HG03439 (cell line): ENCODE data around the gene PRDM1.
A peak's percentile ranks its signal among the peaks of the same experiment; 100 is the strongest.
"Not testable (repeated sequence)": the region's sequence is repeated elsewhere in the genome, so short reads cannot be mapped to it uniquely, and the experiment has no call there.

ENCODE experiments used
- ATAC-seq: cut with Tn5 transposase; IDR thresholded peaks from one replicate; pipeline ENCODE4 v1.9.1; 2021; ENCODE audit warnings: mild to moderate bottlenecking, moderate library complexity; ENCODE audit not compliant: unreplicated experiment

The PRDM1 gene

DNA sequence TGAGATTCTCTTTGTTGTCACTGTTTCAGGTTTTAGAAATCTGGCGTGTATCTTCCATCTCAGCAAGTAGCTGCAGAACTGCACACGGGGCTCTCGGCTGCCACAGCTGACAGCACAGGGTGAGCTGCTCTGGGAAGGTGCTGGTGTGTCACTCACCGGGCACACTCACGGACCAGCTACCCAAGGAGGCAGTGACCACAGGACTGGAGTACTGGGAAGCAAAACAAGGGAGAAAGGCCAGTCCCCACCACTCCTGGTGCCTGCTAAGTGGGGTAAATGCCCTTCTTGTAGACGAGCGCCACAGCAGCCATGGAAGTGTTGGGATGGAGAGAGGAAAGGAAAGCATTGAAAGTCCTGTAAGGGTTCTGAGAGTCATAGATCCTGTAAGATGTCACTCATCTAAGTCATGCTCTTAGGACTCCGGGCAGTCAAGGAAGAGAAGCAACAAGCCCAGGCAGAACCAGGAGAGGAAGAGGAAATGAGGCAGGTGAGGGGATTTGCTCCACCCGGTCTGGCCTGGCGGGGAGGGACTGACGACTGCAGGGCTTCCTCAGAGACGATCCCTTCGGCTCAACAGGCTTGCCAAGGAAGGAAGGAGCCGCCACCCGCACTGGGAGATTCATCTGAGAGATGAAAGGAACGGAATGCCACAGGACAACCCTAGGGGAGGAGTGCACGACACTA lies 48.1 kb downstream of the PRDM1 start:
- no peak for ATAC-seq

DNA sequence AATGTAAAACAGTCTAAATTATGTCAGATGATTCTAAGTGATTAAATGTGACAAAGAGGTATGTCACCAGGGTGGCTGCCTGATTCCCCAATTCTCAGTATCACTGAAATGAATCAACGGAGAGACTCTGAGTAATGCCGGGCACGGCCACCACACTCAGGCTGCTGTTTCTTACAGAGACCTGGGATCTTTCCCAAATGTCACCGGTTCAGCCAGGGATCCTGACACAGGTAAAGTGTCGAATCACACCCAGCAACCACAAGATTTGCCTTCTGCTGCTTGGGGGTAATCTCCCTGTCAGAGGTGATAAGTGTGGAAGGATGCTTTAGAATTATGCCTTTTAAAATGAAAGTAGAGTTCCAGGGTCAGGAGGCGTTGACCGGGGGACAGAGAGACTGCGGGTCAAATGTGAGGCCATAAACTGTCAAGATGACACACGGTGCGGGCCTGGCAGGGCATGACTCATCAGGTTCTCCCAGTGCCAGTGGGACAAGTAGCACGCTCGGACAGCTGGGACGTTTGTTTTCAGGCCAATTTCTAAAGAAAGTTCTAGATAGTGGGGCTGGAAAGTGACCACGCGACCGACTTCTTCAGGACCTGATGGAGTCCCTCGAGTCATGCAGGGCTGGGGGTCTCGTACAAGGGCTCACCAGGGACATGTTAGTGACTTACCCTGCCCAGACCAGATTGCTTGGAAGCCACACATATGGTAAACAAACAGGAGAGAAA lies 48.9 kb downstream of the PRDM1 start:
- ATAC-seq = no peak

DNA sequence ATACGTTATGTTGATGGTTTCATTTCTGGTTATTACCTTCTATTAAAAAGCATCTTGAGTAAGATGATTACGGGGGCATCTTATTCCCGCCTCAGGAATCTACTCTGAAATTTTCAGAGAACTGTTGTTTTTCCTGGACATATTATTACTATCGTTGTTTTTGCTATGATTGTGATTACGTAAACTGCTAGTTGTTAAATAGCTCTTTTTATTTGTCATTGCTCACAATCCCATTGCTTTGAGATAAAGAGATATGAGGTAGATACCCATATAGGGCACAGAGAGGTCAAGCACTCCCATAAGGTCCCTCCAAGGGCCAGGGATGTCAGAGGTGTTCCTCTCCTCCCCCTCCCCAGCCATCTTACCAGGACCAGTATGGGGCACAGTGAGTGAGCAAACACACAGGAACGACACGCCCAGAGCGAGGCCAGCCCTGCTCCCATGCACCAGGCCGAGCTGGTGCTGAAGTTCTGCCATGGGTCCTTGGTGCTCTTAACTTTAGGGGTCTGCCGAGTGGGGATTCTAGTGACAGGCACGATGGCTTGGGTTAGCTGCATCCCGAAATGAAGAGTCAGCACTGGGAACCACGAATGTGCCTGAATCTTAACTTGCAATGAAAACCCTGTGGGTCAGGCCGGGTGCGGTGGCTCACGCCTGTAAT lies 49.9 kb downstream of the PRDM1 start:
- ATAC-seq = no peak

DNA sequence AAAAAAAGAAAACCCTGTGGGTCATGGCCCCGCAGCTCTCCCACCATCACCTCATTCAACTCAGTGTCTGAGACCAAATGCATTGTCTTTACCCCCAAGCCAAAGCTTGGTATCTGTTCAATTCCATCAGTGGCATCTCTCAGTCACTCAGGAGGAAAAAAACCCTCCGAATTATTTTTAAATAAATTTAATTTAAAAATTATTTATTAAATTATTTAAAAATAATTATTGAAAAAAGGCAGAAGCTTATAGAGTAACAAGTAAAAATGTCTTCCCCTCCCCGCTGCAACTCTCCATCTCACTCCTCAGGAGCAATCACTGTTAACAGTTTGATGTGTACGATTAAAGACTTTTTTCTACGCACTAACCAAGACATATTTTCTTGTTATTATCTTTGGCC lies 50.7 kb downstream of the PRDM1 start:
- no peak for ATAC-seq

DNA sequence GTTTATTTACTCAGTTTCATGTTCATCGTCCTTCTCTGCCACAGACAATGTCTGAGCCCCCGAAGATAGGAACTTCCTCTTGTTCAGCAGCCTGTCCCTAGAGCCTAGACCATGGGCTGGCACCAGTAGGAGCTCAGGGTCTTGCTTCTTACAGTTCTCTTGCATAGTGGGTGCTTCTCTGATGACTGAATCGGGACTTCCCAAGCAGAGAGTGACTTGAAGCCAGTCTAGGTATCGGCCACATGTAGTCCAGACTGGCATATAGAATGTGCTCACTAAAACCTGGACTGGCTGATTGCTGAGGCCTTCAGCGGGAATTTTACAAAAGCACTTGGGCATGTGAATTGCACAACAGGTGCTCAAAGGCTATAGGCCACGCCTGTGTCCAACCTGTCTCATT lies 52.0 kb downstream of the PRDM1 start:
- ATAC-seq = no peak

DNA sequence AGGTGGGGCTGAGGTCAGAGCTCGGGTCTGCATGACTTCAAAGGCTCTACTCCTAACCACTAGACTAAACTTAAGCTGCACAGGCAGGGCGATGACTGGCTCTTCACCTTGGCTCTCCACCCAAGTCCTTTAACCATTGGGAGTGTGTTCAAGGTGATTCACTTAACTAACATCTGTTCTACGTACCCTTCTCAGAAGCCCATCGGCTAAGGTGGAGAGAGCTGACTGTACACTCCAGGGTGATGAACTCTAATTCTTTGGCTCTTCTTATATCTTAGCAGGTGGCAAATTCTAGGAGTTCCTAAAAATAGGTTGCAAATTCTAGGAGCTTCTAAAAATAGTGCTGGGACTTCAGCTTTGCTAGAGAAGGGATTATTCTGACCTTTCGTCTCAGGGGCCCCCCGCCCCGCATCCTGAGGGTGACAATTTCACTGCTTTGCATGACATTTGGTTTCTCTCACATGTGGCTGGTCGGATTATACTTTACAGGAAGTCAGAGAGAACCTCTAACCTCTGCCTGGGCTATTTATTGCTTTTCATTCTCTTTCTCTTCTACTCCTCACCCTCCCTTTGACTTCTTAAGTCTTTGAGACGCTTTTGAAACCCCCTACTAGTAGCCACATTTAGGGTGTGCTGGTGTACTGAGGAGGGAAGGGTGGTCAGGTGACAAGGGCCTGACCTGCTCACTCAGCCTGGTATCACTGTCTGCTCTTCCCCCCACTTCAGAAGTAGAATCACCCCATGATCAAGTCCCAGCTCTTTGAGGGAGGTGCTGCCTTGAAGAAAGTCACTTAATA lies 55.5 kb downstream of the PRDM1 start:
- ATAC-seq = peak; percentile 86

DNA sequence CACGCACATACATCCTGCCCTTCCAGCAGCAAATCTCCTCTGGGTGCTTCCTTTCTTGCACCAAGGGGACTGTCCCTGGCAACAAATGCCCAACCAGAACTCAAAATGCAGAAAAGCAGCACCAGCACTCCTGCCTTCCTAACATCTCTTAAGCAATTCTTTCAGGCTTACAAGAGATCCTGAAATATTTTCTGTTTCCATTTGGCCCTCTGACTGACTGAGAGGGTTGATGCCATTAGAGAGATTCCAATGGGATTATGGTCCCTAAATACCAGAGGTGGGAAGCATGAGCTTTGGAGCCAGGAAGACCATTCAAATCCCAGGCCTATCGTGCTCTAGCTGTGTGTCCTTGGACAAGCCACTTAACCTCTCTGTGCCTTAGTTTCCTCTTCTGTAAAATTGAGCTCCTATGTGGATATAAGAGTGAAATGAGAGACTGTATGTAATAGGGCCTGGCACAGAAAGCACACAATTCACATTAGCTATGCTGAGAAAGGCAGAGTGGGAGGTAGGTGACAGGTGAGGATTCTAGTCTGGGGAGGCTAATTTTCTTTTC lies 56.8 kb downstream of the PRDM1 start:
- no peak for ATAC-seq

DNA sequence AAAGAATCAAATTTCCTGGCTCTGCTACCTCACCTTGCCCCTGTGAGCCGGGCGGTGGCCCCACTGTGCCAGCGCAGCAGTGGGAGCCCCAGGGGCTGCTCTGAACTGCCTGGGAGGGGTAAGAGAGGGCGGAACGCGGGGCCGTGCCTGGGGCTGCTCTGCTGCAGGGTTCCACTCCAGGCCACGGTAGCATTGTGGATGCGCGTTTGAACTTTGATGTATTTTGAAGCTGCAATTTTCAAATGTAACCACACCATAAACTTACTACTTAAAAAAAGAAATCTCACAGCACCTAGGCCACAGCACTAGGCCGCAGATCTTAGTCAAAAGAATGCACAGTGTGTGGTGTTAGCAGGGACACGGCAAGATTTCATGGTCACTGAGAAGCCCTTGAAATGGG lies 57.5 kb downstream of the PRDM1 start:
- ATAC-seq = no peak

DNA sequence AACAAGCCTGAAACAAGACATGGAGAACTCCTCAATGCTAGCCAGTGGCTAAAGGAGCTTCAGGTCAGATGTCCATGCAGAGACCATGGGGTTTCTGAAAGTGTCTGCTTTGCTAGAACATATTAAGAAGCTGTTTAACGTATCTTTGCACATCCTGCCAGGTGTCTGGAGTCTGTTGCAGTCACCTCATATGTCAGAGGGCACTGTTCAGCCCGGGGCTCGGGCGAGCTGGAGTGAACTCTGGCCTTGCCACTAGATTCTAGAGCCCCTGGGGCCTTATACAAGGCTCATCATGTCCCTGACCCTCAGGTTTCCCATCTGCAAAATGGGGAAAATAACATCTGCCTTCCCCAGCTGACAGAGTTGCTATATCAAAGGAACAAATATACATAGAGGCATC lies 59.0 kb downstream of the PRDM1 start:
- no peak for ATAC-seq

DNA sequence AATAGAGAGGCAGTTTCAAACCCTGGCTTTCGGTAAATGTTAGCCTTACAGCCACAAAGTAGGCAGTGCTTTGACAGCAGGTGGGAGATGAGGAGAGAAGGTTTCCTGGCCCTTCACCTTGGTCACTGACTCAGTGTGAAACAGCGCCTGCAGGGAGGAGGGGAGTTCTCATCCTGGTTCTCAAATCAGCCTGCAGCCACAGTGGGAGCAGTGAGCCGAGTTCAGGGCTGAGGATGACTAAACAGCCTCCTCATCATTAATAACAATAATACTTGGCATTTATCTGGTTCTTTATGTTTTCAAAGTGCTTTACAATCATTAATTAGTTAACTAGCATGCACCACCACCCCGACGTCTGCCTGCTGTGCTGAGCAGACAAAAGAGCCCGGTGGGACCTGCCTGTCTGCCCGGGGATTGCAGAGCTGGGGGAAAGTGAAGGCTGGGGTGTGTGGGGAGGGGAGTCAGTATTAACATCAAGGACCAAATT lies 59.6 kb downstream of the PRDM1 start:
- ATAC-seq = peak; percentile 23

DNA sequence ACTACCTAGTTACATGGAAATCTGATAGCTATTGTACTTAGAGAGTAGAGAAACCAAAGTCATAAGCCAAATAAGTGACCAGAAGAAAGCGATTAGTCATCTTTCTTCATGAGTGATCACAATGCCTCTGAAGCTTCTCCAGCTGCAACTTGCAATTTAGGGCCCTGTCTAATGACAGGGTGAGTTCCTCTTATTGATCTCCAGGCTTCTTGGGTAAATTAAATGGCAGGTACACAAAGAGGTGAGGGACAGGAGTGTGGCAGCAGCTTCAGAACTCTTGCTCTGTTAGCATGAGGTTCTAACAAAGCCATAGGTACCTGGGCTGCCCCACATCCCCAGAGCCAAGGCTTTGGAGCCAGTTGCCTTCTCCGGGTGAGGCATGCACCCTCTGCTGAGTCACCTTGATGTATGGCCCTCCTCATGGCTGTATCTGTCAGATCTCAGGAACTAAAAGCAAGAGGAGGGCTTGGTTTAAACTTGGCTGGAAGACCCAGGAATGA lies 60.8 kb downstream of the PRDM1 start:
- ATAC-seq = no peak

DNA sequence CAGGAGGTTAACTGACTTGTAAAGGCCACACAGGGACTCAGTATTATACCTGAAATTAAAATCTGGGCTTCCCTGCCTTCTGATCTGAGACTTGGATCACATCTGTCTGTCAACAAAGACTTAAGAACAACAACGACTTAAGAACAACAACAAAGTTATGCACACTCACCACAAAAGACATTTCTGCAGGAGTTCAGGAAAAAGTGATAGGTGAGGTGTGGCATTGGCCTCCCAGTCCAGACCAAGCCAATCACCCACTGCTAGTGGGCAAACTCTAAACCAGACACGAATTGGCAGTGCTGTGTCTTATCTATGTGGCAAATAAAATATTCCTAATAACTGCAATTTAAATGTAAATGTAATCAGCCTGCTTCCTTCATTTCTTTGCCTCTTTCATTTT lies 61.3 kb downstream of the PRDM1 start:
- no peak for ATAC-seq

DNA sequence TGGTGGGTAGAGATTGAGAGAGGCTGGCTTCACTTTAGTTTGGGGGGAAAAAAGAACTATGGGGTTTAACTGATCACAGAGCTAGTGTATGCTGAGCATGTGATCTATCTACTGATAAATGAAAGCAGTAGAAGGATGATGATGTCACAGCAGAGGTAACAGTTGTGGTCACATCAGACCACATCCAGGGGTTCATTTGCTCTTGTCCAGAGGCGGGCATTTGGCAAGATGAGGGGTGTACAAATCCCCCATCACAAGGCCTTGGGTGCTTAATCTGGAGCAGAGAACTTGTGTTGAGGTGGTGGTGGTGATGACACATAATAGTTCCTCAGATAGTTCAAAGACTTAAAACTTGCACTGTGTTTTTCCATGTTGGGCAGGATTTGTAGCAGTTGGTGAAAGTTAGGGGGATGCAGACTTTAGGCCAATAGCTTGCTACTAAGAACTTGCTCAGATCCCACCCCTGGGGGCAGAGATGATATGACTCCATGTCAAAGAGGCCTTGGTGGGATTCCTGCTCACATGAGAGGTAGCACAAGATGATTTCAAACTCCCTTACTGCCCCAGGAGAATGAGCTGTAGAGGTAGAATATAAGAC lies 63.4 kb downstream of the PRDM1 start:
- no peak for ATAC-seq

DNA sequence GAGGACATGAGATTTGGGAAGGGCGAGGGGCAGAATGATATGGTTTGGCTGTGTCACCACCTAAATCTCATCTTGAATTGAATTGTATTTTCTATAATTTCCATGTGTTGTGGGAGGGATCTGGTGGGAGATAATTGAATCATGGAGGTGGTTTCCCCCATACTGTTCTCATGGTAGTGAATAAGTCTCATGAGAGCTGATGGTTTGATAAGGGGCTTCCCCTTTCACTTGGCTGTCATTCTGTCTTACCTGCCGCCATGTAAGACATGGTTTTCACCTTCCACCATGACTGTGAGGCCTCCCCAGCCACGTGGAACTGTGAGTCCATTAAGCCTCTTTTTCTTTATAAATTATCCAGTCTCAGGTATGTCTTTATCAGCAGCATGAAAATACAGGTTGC lies 66.3 kb downstream of the PRDM1 start:
- ATAC-seq = not testable (repeated sequence)

DNA sequence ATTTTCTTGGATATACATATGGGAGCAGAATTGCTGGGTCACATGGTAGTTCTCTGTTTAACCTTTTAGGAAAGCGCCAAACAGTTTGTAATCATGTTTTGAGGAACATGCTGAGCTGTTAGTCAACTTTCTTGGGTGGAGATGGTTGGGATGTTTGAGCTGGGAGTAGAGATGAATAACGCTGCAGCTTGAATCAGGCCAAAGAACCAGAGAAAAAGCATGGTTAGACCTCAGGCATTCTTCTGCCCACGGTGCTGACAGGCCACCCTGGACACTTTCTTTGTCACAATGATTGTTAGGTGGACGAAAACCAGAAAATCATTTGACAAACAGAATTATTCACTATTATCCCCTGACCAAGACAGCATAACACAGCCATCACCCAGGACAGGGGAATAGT lies 66.8 kb downstream of the PRDM1 start:
- no peak for ATAC-seq

DNA sequence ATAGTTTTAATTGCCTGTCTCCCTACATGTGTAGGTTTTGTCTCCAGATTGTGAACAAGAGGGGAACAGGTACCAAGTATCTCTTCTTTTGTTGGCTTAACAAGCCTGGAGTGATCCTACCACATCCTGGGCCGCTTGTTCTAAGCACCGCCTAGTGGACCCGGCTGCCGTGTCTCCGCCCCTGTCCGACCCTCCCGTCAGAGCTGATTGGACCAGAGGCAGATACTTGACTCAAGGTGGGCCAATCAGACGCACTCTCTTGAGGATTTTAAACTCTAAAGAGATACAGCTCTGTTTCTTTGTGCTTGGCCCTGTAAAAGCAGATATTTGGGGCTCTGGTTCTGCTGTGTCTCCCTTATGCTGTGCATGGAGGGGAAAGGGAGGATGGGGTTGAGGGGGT lies 68.2 kb downstream of the PRDM1 start:
- ATAC-seq = no peak

DNA sequence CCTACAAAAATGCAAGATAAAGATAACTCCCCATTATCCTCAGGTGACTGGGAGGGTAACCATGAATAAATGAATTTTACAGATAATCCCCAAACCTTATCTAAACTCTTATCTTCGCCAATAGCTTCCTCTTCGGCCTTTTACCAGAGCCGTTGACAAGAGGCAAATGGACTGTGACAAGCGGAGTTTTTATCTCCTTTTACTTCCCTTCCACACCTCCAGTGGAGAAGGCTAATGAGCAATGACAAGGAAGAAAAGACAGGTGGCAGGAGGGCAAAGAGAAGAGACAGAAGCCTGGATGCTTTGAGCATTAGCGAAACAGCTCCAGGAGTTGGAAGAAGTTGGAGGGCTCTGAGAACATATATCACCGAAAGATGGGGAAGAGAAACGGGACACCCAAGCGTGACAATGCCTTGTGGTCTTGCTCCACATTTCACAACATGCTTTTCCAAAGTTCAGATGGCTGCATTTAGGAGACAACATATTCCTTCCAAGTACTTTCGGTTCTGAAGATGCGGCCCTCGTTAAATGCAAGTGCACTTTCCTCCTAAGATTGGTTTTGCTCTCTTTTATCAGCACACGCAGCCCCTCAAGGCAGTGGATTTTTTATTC lies 69.2 kb downstream of the PRDM1 start:
- ATAC-seq = no peak

DNA sequence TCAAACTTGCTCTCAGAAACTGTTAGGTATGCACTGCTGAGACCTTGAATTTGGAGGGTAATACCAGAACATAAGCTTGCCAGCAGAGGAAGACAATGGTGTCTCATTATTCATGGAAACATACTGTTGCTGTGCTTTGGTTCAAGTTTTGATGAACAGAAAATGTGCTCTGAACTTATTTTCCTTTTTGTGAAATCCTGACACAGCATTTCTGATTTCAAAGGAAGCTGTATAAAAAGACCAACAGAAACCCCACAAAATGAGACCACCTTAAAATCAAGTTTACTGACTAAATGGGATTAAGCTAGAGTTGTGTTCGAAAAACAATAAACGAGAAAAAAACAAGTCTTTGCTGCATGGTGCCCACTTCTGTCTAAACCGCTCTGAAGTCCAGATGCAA lies 70.3 kb downstream of the PRDM1 start:
- ATAC-seq = no peak

DNA sequence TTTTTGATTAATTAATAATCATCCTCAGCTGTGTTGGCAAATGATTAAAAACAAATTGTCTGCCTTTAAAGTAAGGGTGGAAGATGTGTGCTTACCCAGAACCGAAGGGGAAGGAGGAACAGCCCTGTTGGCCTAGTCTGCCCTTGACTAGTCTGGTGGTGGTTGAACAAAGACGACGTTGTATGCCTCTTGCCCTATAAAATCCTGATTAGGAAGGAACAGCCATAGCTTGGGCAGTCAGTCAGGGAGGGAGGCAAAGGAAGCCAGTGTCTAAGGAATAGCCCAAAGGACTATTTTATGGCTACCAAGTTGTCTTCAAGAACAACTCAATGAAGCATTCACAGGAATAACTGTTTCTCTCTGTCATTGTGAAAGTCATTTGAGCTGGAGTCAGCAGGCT lies 70.7 kb downstream of the PRDM1 start:
- ATAC-seq = no peak

DNA sequence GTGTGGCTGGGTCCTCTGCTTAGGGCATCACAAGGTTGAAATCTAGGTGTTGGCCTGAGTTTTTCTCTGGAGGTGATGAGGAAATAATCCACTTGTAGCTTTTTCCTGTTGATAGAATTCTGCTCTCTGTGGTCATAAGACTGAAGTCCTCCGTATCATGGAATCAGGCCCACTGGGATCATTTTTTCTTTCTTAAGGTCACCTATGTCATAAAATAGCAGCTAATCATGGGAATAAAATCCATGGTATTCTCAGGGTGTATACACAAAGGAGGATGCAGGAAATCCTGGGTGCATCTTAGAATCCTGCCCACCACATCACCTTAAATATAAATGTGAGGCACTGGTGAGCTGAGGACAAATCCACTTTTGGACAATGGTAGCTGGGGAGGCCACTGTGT lies 72.7 kb downstream of the PRDM1 start:
- ATAC-seq = no peak
